GM12865 (cell line): Measurements from ENCODE around the gene DMBX1.

Experiments used
- DNase-seq: peaks from one replicate; pipeline ENCODE4 v3.0.0; 2010; ENCODE audit warnings: low read depth
- H3K4me3 ChIP-seq: 2 replicates; pipeline ENCODE4 v1.5.1; 2011; ENCODE audit warnings: mild to moderate bottlenecking, low read depth, low read length, control low read depth
- TF ChIP-seq, protein P1 (sequence below): IDR thresholded peaks from 2 replicates; pipeline ENCODE4 v1.5.1; 2011; ENCODE audit warnings: low read length, control low read depth, low read depth, inconsistent platforms; ENCODE audit not compliant: insufficient read depth; ENCODE audit errors: missing control alignments

Gene DMBX1

DNA sequence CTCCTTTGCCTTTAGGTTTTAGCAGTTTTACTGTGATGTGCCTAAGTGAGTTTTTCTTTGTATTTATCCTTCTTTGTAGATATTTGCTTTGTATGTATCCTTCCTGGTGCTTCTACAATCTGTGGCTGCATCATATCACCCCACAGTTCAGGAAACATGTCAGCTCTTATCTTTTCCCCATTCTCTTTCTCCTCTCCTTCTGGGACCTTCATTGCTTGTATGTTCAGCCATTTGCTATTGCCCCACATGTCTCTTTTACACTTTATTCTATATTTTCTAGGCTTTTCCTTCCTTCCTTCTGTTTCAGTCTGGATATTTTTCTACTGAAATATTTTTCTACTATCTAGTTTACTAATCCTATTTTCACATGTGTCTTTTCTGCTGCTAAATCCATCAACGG lies 46.9 kb downstream of the DMBX1 start:
- TF ChIP-seq, protein P1, sequence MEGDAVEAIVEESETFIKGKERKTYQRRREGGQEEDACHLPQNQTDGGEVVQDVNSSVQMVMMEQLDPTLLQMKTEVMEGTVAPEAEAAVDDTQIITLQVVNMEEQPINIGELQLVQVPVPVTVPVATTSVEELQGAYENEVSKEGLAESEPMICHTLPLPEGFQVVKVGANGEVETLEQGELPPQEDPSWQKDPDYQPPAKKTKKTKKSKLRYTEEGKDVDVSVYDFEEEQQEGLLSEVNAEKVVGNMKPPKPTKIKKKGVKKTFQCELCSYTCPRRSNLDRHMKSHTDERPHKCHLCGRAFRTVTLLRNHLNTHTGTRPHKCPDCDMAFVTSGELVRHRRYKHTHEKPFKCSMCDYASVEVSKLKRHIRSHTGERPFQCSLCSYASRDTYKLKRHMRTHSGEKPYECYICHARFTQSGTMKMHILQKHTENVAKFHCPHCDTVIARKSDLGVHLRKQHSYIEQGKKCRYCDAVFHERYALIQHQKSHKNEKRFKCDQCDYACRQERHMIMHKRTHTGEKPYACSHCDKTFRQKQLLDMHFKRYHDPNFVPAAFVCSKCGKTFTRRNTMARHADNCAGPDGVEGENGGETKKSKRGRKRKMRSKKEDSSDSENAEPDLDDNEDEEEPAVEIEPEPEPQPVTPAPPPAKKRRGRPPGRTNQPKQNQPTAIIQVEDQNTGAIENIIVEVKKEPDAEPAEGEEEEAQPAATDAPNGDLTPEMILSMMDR: no peak
- no peak overlapping the region for H3K4me3 ChIP-seq
- no peak for DNase-seq

DNA sequence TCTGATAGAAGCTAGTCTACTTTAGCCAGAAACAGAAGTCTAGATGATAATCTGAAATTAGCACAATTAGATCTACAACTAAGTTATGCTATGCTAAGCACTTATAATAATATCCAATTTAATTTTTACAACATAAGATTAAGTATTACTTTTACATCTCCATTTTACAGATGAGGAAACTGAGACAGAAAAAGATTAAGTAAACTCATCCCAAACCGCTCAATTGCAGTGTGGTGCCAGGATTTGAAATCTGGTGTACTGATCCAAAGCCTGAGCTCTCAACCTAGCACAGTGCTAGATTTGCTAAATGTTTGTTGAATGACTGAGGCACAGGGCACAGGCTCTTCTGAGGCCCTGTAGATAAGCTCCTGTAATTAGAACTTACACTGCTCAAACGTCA lies 48.0 kb downstream of the DMBX1 start:
- DNase-seq: no peak
- H3K4me3 ChIP-seq: no peak overlapping the region
- TF ChIP-seq, protein P1: no peak

DNA sequence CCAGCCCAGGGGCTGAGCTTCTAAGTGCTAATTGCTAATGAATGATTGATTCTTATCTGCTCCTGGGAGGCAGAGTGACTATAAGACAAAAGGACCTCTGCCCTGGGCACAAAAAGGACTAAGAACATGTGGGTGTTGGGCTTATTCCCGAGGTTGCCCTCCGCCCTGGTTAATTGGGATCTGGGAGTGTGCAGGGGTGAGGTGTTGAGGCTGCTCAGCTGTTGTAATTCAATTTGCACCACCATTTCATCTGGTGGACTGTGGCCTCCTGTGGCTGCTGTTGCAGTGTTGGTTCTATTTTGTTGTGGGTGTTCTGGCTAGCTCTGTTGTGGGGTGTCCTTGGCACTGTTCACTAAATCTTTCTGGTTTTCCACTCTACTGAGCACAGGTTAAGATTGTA lies 48.5 kb downstream of the DMBX1 start:
- DNase-seq: no peak
- TF ChIP-seq, protein P1: no peak
- no peak overlapping the region for H3K4me3 ChIP-seq
